GM10847 (cell line): ENCODE measurements around the gene FLNB.

Experiments used
- POLR2A ChIP-seq: IDR thresholded peaks from 2 replicates; pipeline ENCODE4 v1.6.1; 2011; ENCODE audit not compliant: insufficient read length; ENCODE audit errors: extremely low read depth

FLNB gene

GRCh38 chr3:58169371-58169770 is 161.1 kb downstream of the FLNB start:
- TF ChIP-seq POLR2A = no peak

- no peak for TF ChIP-seq POLR2A
Measured at GRCh38 chr3:58170376-58170775, 162.2 kb downstream of the FLNB start.

DNA sequence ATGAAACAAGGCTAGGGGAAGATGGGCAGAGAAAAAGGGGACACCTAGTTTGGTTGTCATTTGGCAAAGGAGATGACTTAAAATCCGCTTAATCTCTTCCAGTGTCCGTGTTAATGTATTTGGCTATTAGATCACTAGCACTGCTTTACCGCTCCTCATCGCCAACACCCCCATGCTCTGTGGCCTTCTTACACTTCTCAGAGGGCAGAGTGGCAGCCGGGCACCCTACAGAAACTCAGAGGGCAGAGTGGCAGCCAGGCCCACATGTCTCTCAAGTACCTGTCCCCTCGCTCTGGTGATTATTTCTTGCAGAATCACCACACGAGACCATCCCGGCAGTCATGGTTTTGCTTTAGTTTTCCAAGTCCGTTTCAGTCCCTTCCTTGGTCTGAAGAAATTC is 162.9 kb downstream of the FLNB start:
- TF ChIP-seq POLR2A = no peak

GRCh38 chr3:58173029-58173668 is 164.9 kb downstream of the FLNB start:
- no peak for TF ChIP-seq POLR2A

DNA sequence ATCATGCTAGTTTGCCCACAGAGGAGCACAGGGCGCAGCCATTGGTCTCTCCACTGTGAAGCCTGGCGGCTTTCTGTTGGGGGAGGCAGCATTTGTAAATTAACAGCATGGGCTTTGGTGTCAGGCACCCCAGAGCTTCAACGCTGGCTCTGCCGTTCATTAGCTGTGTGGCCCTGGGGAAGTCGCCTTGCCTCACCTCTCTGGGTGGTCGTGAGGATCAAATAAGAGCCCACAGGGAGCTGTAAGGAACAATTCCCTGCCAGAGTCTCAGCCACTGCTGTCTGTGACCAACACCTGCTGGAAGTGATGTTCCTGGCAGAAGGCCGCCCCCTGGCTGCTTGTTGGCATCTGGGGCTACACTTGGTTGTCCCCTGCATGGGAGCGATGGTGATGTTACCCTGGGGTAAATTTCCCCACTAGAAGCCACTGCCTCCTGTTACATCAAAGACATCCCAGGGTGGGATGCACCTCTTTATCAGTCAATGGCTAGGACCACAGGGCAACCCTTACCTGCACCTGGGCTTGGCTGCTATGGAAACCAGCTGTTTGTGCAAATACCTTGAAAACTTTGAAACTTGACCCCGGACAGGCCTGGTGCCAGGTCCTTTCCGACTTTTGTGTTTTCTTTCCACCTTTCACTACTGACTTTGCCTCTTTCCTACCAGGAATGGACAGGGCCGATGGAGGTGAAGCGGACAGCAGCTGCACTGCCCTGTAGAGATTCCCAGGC is 165.6 kb downstream of the FLNB start:
- TF ChIP-seq POLR2A = no peak

DNA sequence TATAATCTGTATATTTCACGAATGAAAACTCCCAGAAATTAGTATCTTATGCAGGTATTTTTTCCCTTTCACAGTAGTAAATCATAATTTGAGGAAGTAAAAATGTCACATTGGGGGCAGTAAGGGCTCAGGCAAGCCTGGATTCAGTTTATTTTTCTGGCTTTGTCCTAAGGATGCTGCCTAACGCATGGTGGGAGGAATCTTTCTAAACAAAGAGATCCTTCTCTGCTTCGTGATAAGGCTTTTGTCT is 166.9 kb downstream of the FLNB start:
- no peak for TF ChIP-seq POLR2A

GRCh38 chr3:58175437-58176184 is 167.4 kb downstream of the FLNB start:
- TF ChIP-seq POLR2A = no peak

GRCh38 chr3:58176185-58176530 is 167.9 kb downstream of the FLNB start:
- TF ChIP-seq POLR2A = no peak

DNA sequence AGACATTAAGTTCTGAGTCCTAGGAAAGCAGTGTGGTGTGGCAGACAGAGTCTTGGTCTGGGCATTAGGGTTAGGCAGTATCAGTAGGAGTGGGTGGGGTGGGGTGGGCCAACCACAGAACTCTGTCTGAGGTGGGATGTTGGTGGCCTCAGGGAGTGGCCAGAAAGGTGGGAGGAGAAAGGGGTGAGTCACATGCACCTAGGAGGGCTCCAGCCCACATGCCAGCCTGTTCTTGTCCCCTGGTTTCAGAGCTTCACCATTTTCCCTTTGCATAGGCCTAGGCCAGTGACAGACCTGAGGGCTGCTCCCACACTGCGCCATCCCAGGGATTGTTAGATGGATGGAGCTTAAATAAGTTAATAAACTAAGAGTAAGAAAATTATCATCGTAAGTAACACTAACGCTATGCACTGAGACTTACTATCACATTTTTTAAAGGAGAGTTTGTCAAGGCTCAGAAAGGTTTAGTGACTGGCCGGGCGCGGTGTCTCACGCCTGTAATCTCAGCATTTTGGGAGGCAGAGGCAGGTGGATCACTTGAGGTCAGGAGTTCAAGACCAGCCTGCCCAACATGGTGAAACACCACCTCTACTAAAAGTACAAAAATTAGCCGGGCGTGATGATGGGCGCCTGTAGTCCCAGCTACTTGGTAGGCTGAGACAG is 168.7 kb downstream of the FLNB start:
- TF ChIP-seq POLR2A = no peak

GRCh38 chr3:58177747-58178527 is 169.7 kb downstream of the FLNB start:
- TF ChIP-seq POLR2A = no peak

GRCh38 chr3:58178528-58179234 is 170.5 kb downstream of the FLNB start:
- TF ChIP-seq POLR2A = no peak

- TF ChIP-seq POLR2A = no peak
Measured at GRCh38 chr3:58179235-58180098, 171.2 kb downstream of the FLNB start.

- no peak for TF ChIP-seq POLR2A
Measured at GRCh38 chr3:58180099-58180880, 172.1 kb downstream of the FLNB start.

DNA sequence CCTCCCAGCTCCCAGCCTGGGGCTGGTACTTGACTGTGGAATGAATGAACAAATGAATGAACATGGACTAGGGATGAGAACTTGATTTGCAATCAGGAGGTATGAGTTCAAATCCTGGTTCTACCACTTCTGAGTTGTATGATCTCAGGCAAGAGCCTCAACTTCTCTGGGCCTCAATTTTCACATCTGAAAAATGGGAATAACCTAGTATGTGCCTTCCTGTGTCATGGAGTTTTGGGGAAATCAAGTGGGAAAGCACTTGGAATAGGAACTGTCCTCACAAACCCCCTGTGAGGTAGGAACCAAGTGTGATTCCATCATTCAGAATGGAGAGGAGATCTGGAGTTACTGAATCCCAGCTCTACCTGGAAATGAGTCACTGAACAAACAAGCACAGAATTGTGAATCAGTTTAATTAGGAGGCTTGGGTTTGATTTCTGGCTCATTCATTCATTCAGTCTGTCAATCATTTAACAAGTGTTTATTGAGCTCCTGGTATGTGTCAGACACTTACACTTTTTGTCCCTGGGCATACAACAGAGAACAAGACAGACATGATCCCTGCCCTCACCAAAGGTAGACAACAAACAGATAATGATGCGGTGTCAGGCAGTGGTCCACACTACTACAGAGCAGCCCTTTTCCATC is 172.8 kb downstream of the FLNB start:
- TF ChIP-seq POLR2A = no peak
